ENCODE results near the gene HIP1. TPM values are rescaled to one million over a fixed set of nuclear protein-coding genes. Genes with fewer than 3 reads are reported as not detected.

The HIP1 gene
- total and polyA plus RNA-seq, 2 of the 4 experiments (the other 2 are of a cell fraction): 6.8 to 10.0 TPM

- 31% methylated on average over 3 of the region's 7 CpGs; no CpG with 5 or more reads in 1 of the 2 experiments for WGBS, 2 experiments (ENCODE audit: extremely low coverage in 2 of 2, insufficient read length in 1 of 2)
- no peak overlapping the region for H4K5ac ChIP-seq (ENCODE audit: low read depth, low read length)
- H3K18ac ChIP-seq (ENCODE audit: low read depth, low read length): no peak overlapping the region
- no peak overlapping the region for H3K9ac ChIP-seq (ENCODE audit: low read depth, low read length)
- H3K23ac ChIP-seq (ENCODE audit: low read depth, low read length): peak overlapping the region; percentile 9; the same call in 1 of the 2 replicates
- peak overlapping the region; percentile 17 to 34; a peak in 3 of 4 replicates for H4K8ac ChIP-seq (ENCODE audit: low read depth in 2 of 2, low read length in 2 of 2)
- H2BK20ac ChIP-seq (ENCODE audit: low read depth, low read length): 0 out of 2 replicates have a peak overlapping the region, but pooled peaks have one; percentile 10
- no peak overlapping the region for H2BK5ac ChIP-seq (ENCODE audit: low read depth, low read length, poor library complexity, severe bottlenecking)
- H3K4me3 ChIP-seq (ENCODE audit: insufficient read depth, low read depth, low read length): peak overlapping the region; percentile 45
- no peaks in the 10 kb centered on the region for H4K20me1 ChIP-seq (ENCODE audit: insufficient read depth, low read length)
- peaks cover 10% of the 10 kb centered on the region; the same call in 1 of the 2 replicates for H3K4me1 ChIP-seq (ENCODE audit: control insufficient read depth, insufficient read depth, low read length)
- H2BK15ac ChIP-seq (ENCODE audit: low read depth, low read length): no peak overlapping the region
- peak overlapping the region; percentile 86 for H2AFZ ChIP-seq (replicated peaks; ENCODE audit: low read length, poor library complexity)
- in situ Hi-C loops (cut with MboI; ENCODE audit: low sequenced_read_pairs): no loop called here
- ATAC-seq (ENCODE audit: low read depth): no peak
- no peaks in the 10 kb centered on the region for H3K36me3 ChIP-seq (ENCODE audit: control insufficient read depth, insufficient read depth, low read length)
- peak overlapping the region; percentile 3; the same call in 1 of the 2 replicates for H3K4ac ChIP-seq (ENCODE audit: low read depth, low read length)
- POLR2A ChIA-PET (ENCODE audit: unreplicated experiment): no interaction called here
- H2BK120ac ChIP-seq (ENCODE audit: low read depth, low read length): no peak overlapping the region; the same call in 1 of the 2 replicates
- TF ChIP-seq POLR2A (IDR thresholded peaks at IDR 0.05; ENCODE audit: low read depth, low read length): no peak
- TF ChIP-seq RCOR1 (IDR thresholded peaks at IDR 0.05; ENCODE audit: insufficient replicate concordance, low read length): no peak
- TF ChIP-seq MAZ (IDR thresholded peaks at IDR 0.05; ENCODE audit: borderline replicate concordance, low read depth, low read length): no peak
- no peak for TF ChIP-seq MXI1 (IDR thresholded peaks at IDR 0.05; ENCODE audit: borderline replicate concordance, low read depth, low read length)
- no peak for TF ChIP-seq CTCF (conservative IDR thresholded peaks at IDR 0.05; ENCODE audit: low read depth, low read length)
- no peak for TF ChIP-seq MAFK (IDR thresholded peaks at IDR 0.05; ENCODE audit: low read depth, low read length)
- TF ChIP-seq ELK1 (IDR thresholded peaks at IDR 0.05; ENCODE audit: borderline replicate concordance, low read depth, low read length): no peak
- no peak for TF ChIP-seq NFE2L2 (IDR thresholded peaks at IDR 0.05; ENCODE audit: low read depth, low read length)
- no peak for TF ChIP-seq SMC3 (IDR thresholded peaks at IDR 0.05; ENCODE audit: low read depth, low read length)
- TF ChIP-seq CEBPB (IDR thresholded peaks at IDR 0.05; ENCODE audit: low read depth, low read length): no peak
- no peak for TF ChIP-seq CHD1 (IDR thresholded peaks at IDR 0.05; ENCODE audit: low read depth, low read length)
- TF ChIP-seq USF2 (IDR thresholded peaks at IDR 0.05; ENCODE audit: low read depth, low read length): no peak
- TF ChIP-seq RAD21 (IDR thresholded peaks at IDR 0.05; ENCODE audit: low read length): no peak
- peak overlapping the region; percentile 17 for H2AK9ac ChIP-seq (replicated peaks; ENCODE audit: low read depth, low read length, poor library complexity)
- no peaks in the 10 kb centered on the region for H3K27me3 ChIP-seq (ENCODE audit: control insufficient read depth, insufficient read depth, low read length)
- peak overlapping the region; percentile 92 for H3K4me2 ChIP-seq (ENCODE audit: low read depth, low read length)
- BruUV-seq (replicated peaks): no TSS peak
- peaks cover 20 to 28% of the 10 kb centered on the region in 2 experiments for H3K79me1 ChIP-seq (ENCODE audit: low read depth in 1 of 2, low read length in 2 of 2)
- H2AK5ac ChIP-seq (ENCODE audit: low read depth, low read length): peak overlapping the region; percentile 55; the same call in 1 of the 2 replicates
- no peaks in the 10 kb centered on the region for H3K9me1 ChIP-seq (ENCODE audit: insufficient read depth, low read length)
- no peak overlapping the region for H3K27ac ChIP-seq (ENCODE audit: insufficient read depth, low read length)
- dilution Hi-C loops (cut with HindIII; ENCODE audit: low sequenced_read_pairs, unreplicated experiment): no loop called here
- intact Hi-C loops (cut with micrococcal nuclease): no loop called here
- CTCF ChIA-PET: no interaction called here
- no peak overlapping the region; the same call in 1 of the 2 replicates for H3K14ac ChIP-seq (replicated peaks; ENCODE audit: low read depth, low read length)
- no peak overlapping the region for H3K56ac ChIP-seq (ENCODE audit: extremely low read depth, insufficient read depth, low read length)
- no peaks in the 10 kb centered on the region for H3K9me3 ChIP-seq (ENCODE audit: control insufficient read depth, insufficient read depth, low read length)
- DNase-seq: no peak
- peak overlapping the region; percentile 27; the same call in 1 of the 2 replicates for H4K91ac ChIP-seq (ENCODE audit: insufficient read depth, low read depth, low read length)
Observed at GRCh38 chr7:75639886-75640190, 98.9 kb downstream of the HIP1 start.
